ENCODE results near the gene KRTDAP. TPM values are rescaled to one million over a fixed set of nuclear protein-coding genes. Genes with fewer than 3 reads are reported as not detected.

The KRTDAP gene
- 338 TPM for total RNA-seq

DNA sequence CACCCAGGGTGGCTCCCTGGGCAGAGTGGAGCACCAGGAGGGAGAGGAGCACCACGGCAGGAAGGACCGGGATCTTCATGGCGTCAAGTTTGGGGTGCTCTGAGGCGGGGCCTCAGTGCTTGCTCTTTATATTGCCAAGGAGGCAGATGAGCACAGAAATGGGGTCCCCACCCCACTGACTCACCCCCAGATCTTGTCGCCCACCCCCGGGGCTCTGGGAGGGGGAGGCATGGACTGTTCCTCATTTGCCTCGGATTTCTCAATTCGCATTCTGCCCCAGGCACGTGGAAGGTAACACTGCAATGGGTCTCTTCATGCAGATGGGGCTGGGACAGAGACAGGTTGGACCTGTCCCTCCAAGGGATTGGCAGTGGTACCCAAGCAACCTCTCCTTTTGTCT lies at the start of gene KRTDAP:
Gene KRTDAP (minus strand): TSS at position 101 of the 400 bp plus-strand sequence. CDS start 22 bp downstream, at position 79.
- peak; percentile 45 for ATAC-seq

DNA sequence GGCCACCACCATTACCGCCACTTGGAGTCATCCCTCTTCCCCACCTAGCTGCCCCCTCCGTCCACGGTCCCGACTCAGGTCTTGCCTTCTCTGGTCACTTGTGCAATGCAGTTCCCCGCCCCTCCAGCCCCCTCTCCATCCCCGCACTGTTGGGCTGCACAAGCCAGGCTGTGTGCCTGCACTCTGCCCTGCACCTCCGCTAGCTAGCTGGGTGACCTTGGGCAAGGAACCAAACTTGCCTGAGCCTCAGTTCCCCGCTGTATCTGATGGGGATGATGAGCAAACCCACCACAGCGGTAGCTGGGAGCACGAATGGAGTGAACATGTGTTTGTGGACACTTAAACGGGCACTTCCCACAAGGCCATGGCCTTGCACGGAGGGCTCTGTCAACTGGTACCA lies 49.6 kb upstream of the KRTDAP start:
- no peak for ATAC-seq

DNA sequence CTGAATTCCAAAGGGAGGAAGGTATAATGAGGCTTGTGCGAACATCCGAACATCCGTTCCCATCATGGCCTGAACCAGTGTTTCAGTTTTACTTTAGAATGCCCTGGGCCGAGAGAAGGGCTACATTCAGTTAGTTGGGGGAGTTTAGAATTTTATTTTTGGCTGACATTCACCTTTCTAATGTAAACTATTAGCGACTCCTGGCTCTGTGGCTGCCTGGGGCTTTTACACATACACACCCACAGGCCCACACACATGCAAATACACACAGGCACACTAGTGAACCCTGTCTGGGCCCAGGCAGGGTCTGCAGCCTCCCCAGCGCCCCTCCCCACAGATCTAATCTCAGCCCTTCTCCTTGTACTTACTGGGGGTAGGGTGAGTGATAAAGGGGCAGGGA lies 49.0 kb upstream of the KRTDAP start:
- no peak for ATAC-seq

GRCh38 chr19:35534803-35535480 lies 44.7 kb upstream of the KRTDAP start:
- no peak for ATAC-seq

GRCh38 chr19:35533822-35534392 lies 43.6 kb upstream of the KRTDAP start:
- ATAC-seq = peak; percentile 58

- ATAC-seq = no peak
Observed at GRCh38 chr19:35533201-35533821, 43.0 kb upstream of the KRTDAP start, which contains the start of gene GAPDHS. Gene GAPDHS (plus strand): TSS chr19:35533456. CDS start chr19:35533528, 72 bp downstream.

DNA sequence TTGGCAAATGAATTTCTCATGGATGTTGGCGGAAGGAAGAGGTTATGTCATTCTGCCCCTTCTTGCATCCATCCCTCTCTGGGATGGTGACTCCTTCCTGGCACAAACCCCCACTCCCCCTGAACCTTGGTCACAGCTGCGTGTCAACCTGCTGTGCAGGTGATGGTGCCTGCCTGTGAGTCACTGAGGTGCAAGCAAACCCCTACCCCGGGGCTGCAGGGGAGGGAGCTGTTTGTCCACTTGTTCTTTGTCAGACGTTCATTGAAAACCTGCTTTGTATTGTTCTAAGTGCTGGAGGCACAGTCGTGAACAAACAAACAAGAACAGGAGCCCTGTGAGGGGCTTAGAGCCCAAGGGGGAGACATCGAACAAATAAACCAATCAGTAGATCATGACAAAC lies 41.0 kb upstream of the KRTDAP start:
- peak; percentile 31 for ATAC-seq

- ATAC-seq = peak; percentile 68
Observed at GRCh38 chr19:35529241-35530218, 39.3 kb upstream of the KRTDAP start.

DNA sequence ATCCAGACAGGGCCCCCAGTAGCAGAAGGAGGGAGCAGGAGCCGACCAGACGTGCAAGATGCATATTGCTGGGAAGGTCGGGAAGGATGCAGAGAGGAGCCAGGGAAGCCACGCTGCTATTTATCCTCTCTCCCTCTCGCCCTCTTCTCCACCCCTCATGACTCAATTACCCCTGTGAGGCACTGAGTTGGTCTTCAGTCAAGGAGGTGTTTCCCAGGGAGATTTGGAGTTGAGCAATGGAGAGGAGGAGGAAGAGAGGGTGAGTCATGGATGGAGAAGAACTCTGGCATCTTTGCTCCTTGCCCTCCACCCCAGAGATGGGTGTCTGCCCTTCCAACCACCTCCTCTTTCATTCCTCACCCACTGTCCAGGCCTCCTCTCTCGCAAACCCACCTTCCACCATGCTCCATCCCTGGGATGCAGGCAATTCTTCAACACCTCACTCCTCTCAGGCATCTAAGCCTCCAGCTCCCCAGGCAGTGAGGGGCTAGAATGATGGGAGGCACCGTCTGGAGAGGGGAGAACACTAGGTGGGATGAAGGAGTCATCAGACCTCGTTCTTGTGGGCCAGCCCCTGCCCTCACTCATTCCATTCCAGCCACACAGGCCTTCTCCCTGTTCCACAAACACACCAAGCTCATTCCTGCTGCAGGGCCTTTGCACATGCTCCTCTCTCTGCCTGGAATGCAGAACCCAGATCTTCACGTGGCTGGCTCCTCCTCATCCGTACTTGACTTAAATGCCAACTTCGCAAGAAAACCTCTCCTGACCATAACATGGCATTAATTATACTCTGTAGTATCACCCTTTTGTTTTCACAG lies 38.2 kb upstream of the KRTDAP start, which contains the start of gene SBSN:
Gene SBSN (minus strand): TSS at position 94 of the 821 bp plus-strand sequence. CDS start 30 bp downstream, at position 64.
- peak; percentile 82 for ATAC-seq

DNA sequence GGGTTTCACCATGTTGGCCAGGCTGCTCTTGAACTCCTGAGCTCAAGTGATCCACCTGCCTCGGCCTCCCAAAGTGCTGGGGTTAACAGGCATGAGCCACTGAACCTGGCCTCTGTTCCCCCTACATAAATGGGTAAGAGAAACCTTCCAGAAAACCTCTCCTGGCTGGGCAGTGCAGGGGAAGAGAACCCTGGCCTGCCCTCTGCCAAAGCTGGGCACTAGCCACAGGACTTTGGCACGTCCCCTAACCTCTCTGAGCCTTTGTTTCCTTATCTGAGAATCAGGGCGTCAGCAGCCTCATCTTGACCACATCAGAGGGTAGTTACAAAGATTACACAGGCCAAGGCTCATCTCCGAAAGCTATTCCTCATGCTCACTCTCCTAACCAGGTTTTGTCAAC lies 35.6 kb upstream of the KRTDAP start:
- ATAC-seq = no peak

GRCh38 chr19:35524181-35524837 lies 34.0 kb upstream of the KRTDAP start:
- no peak for ATAC-seq

GRCh38 chr19:35522745-35523327 lies 32.6 kb upstream of the KRTDAP start:
- ATAC-seq = no peak

DNA sequence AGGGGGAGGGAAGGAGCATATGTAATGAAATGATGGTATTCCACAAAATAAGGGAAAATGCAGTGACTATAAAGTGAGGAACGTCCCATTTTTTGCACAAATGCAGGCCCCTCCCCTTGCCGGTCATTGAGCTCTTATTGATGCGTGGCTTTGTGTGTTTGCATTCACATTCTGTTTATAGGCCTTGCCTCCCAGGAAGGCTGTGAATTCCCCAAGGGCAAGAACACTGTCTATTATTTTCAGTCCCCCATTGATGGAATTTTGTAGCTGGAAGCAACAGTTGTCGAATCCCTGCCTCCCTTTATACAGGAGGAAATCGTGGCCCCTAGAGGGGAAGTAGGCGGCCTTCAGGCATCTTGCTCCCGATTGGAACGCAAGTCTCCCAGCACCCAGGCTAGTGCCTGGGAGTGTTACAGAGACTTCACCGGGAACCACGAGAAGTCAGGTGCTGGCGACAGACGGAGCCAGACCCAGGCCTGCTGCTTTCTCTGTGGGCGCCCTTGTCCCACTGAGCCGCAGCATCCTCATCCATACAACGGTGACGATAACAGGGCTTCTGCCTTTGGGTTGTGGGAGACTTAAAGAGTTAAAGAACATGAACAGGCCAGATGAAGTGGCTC lies 31.0 kb upstream of the KRTDAP start:
- ATAC-seq = no peak

- ATAC-seq = peak; percentile 90
Observed at GRCh38 chr19:35519291-35519690, 29.0 kb upstream of the KRTDAP start.

DNA sequence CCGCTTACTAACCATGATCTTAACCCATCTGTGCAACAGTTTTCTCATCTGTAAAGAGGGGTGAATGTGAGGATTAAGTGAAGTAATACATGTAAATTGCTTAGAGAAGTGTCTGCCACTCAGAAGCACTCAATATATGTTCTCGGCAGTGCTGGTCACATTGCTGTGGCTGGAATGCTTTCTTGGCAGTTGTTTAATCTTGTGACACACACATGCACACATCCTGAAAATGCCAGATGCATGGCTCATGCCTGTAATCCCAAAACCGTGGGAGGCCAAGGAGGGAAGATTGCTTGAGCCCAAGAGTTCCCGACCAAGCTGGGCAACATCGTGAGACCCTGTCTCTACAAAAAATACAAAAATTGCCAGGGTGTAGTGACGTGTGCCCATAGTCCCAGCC lies 28.0 kb upstream of the KRTDAP start:
- peak; percentile 44 for ATAC-seq

DNA sequence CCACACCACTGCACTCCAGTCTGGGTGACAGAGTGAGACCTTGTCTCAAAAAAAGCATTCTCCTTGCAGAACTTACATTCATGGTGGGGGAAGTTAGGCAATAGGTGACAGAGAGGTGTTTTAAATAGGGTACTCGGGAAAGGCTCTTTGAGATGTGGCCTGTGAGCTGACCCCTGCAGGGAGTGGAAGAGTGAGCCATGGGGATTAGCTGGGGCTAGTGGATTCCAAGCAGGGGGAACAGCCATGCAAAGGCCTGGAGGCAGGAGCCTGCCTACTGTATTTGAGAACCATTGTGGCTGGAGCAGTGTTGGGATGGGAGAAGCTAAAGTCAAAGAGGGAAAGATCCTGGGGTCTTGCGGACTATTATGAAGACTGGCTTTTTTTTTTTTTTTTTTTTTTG lies 27.1 kb upstream of the KRTDAP start:
- no peak for ATAC-seq

GRCh38 chr19:35516310-35516709 lies 26.0 kb upstream of the KRTDAP start:
- ATAC-seq = no peak

DNA sequence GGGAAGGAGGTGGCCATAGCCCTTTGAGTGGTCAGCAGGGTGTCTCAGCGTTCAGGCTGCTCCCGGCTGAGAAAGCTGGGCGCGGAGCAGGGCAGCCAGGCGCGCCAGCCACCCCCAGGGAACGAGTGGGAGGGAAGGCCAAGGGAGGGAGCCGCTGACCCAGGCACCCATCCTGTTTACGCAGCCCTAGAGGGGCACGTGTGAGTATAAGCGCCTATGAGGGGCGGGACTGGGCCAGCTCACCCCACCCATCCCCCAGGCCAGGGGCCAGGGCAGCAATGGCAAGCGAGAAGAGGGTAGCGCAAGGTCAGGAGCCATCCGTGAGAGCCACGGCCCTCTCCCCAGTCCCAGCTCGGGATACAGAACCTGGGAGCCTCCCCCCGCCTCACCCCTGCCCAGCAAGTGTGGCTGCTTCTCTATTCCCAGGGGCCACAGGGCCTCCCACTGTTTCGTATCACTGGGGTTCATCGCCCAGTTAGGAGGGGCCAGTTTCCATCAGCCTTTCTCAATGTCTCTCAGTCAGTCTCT lies 24.1 kb upstream of the KRTDAP start:
- ATAC-seq = peak; percentile 4

- peak; percentile 79 for ATAC-seq
Observed at GRCh38 chr19:35513628-35514281, 23.5 kb upstream of the KRTDAP start, which contains the start of gene DMKN. Gene DMKN (minus strand): TSS chr19:35513649. CDS start chr19:35513475, 174 bp downstream.
